ENCODE measurements around the gene LRP1.
"Not testable (repeated sequence)": the region's sequence is repeated elsewhere in the genome, so short reads cannot be mapped to it uniquely, and the experiment has no call there.

Gene LRP1

GRCh38 chr12:57112492-57113294, 15.6 kb upstream of the LRP1 start:
- no peak for DNase-seq

DNA sequence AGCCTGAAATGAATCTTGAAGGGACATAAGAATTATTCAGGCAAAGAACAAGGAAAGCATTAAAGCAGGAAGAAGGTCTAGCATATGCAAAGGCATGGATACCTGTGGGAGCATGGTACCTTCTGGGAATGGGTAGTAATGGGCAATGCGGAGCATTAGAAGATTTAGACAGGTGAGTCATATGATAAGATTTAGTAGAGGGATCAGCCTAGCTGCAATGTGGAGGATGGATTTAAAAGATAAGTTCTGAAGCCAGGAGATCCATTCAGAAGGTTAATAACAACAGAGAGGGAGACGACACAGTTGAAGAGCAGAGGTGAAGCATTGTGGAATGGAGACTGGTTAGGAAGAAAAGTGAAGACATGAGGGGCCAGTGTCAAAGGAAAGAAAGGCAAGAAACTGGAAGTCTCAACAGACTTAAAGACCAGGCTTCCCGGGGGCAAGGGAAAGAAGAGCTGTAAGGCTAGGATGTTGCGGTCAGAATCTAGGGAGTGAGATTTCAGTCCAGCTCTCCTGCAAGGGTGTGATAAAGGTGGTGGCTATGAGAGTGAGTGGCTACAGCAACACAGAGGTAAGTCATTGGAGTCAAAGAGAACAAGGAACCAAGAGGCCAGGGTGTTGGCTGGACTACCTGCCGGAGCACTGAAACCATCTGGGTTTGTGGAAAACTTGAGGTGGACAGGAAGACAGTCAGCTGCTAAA, 11.6 kb upstream of the LRP1 start:
- DNase-seq, result no peak

DNA sequence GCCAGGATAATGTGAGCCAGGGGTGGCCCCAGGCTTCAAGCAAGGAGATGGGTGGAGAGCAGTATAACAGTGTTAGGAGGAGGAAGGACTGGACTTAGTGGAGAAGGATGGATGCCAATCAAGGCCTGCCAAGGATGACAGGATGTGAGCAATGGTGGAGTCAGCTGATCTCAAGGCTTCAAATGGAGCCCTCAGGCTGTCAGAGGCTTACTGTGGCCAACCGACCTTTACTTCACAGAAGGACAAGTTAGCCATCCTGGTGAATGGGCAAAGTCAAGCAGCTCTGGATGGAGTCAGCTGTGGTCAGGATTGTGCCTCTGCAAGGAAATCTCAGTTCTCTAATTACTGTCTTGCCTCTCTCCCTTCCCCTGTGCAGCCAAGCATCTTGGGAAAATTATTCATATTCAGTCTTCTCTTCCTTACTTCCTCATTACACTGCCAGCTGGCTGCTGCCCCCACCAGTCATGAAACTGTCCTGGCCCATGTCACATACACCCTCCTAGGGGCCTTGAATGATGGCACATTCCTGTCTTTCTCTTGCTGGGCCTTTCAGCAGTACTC, 9.5 kb upstream of the LRP1 start:
- peak; percentile 67 for DNase-seq

GRCh38 chr12:57119294-57120085, 8.8 kb upstream of the LRP1 start:
- DNase-seq, result no peak

DNA sequence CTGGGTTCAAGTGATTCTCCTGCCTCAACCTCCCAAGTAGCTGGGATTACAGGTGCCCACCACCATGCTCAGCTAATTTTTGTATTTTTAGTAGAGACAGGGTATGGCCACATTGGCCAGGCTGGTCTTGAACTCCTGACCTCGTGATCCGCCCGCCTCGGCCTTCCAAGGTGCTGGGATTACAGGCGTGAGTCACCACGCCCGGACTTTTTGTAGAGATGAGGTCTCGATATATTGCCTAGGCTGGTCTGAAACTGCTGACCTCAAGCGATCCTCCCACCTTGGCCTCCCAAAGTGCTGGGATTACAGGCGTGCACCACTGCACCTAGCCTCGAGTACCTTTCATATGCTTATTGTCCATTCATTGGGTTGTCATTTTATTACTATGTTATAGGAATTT, 7.6 kb upstream of the LRP1 start:
- not testable (repeated sequence) for DNase-seq

GRCh38 chr12:57123813-57124212, 4.5 kb upstream of the LRP1 start:
- no peak for DNase-seq

GRCh38 chr12:57124261-57124877, 3.9 kb upstream of the LRP1 start:
- peak; percentile 58 for DNase-seq

DNA sequence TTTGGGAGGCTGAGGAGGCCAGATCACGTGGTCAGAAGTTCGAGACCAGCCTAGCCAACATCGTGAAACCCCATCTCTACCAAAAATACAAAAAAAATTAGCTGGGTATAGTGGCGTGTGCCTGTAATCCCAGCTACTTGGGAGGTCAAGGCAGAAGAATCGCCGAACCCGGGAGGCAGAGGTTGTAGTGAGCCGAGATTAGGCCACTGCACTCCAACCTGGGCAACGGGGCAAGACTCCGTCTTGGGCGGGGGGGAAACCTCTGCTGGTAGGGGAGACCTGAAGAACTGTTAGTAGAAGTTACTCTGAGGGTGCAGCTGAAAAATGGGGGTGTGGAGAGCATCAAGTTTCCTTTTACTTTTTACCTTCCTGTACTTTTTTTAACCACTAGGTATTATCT, 2.2 kb upstream of the LRP1 start:
- no peak for DNase-seq

DNA sequence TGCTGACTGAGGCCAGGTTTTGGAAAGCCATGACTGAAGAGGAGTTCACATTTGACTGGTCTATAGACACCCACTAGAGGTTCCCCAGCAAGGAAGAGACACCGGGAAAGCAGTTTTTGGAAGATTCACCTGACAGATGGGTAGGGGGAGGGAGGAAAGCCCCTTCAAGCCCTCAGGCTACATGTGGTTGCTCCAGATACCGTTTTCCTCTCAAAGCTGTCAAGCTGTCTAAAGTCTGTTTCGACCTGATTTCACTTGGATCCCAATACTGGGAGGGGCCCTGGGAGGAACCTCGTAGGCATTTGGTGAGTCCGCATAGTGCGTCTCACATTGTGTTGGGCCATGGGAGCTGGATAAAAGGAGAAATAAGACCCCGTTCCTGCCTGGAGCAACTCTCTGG, 1.7 kb upstream of the LRP1 start:
- no peak for DNase-seq

DNA sequence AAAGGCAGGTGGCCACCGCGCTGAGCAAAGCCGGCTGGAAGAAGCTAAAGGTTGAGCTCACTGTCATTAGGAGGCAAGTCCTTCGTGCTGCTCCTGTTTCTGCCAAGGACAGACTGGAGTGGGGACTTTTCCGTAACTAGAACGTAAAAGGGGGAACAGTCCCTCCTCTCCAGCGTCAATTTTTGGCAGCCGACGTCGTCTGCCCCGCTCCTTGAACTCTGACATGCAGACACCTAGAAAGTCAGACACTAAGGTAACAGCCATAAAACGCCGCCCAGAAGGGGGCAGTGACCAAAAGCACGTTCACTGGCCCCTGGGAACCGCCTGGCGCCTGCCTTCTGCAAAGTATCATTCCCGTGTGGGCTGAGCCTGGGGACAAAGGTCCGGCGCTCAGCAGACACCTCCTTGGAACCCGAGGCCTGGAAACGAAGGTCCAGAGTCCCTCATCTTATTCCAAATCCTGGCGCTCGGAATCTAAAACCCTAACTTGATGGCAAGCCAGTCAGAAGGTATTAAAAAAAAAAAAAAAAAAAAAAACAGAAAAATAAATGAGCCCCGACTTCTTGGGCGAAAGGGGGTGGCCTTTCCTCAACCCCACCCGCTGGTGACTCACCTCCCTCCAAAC, 1.1 kb upstream of the LRP1 start:
- DNase-seq, result no peak

- DNase-seq, result no peak
Measured at GRCh38 chr12:57128519-57129247, 400 bp downstream of the LRP1 start.

DNA sequence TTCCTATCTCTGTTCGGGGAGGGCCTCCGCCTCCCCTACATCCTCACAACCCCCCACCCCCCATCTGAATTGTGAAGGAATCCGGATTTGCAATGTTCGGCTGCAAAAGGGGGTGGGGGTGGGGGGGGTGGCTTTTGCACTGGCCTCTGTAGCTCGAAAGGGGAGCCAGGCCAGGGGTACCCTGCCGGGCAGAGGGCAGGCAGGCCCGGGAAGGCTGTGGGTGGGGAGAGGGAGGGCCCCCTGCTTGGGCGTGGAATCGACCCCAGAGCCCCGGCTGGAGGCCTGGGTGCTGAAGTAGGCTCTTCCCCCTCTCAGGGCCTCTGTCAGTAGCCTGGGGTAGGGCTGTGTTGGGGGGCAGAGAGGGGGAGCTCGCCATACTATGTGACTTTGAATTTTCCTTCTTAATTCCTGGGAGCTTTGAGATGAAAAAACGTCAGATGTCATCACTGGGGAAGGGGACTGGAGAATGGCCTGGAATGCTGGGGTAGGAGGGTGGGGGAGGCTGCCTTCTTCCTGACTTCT, 1.1 kb downstream of the LRP1 start:
- no peak for DNase-seq

DNA sequence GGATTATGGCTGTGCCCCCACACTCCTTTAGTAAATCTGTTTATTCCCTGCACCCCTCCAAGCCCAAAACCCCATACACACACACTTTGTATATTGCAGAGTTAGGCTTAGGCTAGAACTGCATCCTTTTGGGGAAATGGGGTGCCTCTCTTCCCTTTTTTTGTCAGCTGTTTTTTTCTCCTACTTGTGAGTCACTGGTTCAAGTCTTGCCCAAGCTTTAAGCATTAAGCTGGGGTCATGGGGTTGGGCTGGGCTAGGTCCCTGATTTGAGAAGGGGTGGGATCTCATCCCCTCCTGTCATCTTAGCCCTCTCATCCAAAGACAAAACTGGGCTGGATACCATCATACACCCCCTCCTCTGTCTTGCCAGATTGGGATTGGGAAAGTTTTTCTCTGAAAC, 1.6 kb downstream of the LRP1 start:
- no peak for DNase-seq

DNA sequence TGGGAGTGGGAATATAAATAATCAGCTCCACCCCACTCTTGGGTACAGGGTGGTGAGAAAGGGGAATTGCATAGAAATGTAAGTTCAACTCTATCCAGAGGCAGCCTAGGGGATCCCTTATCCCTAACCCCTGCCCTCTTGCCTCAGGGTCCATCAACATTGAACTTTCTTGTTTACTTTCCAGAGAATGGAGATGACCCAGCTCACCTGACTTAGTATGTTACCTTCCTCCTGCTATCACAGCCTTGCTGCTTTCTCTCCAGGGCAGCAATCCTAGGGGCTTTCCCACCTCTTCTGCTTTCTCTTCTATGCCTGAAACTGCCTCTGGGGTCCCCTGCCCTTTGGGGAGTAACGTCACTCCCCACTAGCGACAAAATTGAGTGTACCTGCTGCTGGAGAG, 2.7 kb downstream of the LRP1 start:
- DNase-seq, result no peak

DNA sequence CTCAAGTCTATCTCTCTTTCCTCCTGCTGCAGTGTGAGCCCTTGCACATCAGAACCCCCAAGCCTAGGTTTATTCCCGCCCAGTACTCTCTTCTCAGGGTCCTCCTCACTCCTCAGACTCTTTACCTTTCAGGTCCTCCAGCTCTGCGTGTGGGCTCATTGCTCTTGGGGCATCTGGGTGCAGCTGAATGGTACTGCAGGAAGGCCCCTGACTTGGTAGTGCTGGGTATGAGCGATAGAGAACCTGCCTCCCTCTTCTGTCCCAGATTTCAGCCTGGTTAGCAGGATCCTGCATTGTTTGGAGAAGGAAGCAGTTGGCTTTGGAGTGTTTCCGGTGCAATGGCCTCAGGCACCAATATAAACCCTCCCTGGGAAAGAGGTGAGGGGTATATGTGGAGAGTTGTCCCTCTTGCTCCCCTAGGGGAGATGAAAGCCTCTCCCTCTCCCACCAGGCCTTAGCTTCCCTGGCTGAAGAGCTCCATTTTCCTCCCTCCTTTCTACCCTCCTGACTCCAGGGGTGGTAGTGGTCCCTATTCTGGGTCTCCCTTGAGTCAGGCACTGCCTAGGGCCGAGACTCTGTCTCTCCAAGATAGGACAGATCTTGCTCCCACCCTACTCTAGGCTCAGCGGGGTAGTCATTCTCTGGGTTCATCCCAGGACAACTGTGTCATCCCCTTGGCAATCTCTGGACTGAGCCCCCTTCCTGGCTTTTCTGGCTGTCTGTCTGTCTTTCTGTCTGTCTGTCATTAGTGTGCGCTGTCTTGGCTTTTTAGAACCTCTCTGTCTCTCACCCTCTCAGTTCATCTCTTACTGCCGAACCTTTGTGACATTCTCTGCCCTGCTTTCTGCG, 3.8 kb downstream of the LRP1 start:
- no peak for DNase-seq

- DNase-seq, result peak; percentile 29
Measured at GRCh38 chr12:57133013-57133569, 4.8 kb downstream of the LRP1 start.

DNA sequence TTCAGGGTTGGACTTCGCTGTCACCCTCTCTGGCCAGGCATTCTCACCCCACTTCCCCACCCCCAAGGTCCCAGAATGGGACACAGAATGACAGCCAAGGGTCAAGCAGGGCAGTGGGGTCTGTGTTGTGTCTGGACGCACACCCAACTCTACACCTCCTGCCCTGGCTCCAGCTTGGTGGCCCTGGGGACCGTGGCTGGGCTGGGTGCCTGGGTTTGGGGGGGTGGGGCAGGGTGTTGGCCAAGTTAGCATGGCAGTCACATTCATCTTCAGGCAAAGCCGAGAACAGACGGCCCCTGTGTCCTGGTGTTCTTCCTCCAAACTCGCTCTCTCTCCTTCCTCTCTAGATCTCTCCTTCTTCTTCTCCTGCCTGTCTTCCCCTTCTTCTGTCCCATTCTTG, 5.6 kb downstream of the LRP1 start:
- no peak for DNase-seq

GRCh38 chr12:57134949-57135348, 6.7 kb downstream of the LRP1 start:
- no peak for DNase-seq

- no peak for DNase-seq
Measured at GRCh38 chr12:57135527-57136326, 7.4 kb downstream of the LRP1 start.

Measured in NCI-H226 (cell line).